ENCODE measurements around the gene THSD4.
"Not testable (repeated sequence)": the region's sequence is repeated elsewhere in the genome, so short reads cannot be mapped to it uniquely, and the experiment has no call there.

Gene THSD4

GRCh38 chr15:71301958-71302621, 186.8 kb downstream of the THSD4 start:
- DNase-seq, result no peak

- DNase-seq, result no peak
Measured at GRCh38 chr15:71302861-71303410, 187.7 kb downstream of the THSD4 start.

GRCh38 chr15:71303977-71304376, 188.7 kb downstream of the THSD4 start:
- DNase-seq, result no peak

GRCh38 chr15:71304681-71305080, 189.4 kb downstream of the THSD4 start:
- no peak for DNase-seq

- DNase-seq, result no peak
Measured at GRCh38 chr15:71306538-71306937, 191.3 kb downstream of the THSD4 start.

GRCh38 chr15:71312194-71312708, 197.0 kb downstream of the THSD4 start:
- no peak for DNase-seq

- no peak for DNase-seq
Measured at GRCh38 chr15:71312731-71313460, 197.6 kb downstream of the THSD4 start.

GRCh38 chr15:71313806-71314205, 198.5 kb downstream of the THSD4 start:
- no peak for DNase-seq

GRCh38 chr15:71314956-71315537, 199.8 kb downstream of the THSD4 start:
- no peak for DNase-seq

- no peak for DNase-seq
Measured at GRCh38 chr15:71316911-71317310, 201.6 kb downstream of the THSD4 start.

- not testable (repeated sequence) for DNase-seq
Measured at GRCh38 chr15:71319424-71319823, 204.2 kb downstream of the THSD4 start.

- no peak for DNase-seq
Measured at GRCh38 chr15:71319935-71320334, 204.7 kb downstream of the THSD4 start.

GRCh38 chr15:71323082-71323481, 207.8 kb downstream of the THSD4 start:
- no peak for DNase-seq

GRCh38 chr15:71323584-71323983, 208.3 kb downstream of the THSD4 start:
- no peak for DNase-seq

GRCh38 chr15:71325481-71325880, 210.2 kb downstream of the THSD4 start:
- no peak for DNase-seq

- DNase-seq, result no peak
Measured at GRCh38 chr15:71328453-71328852, 213.2 kb downstream of the THSD4 start.

- DNase-seq, result no peak
Measured at GRCh38 chr15:71329041-71329440, 213.8 kb downstream of the THSD4 start.

GRCh38 chr15:71329497-71330260, 214.4 kb downstream of the THSD4 start:
- no peak for DNase-seq

- no peak for DNase-seq
Measured at GRCh38 chr15:71330638-71331162, 215.4 kb downstream of the THSD4 start.

GRCh38 chr15:71331173-71331572, 215.9 kb downstream of the THSD4 start:
- no peak for DNase-seq

GRCh38 chr15:71332431-71333004, 217.2 kb downstream of the THSD4 start:
- DNase-seq, result no peak

GRCh38 chr15:71333136-71333700, 217.9 kb downstream of the THSD4 start:
- DNase-seq, result no peak
